GM12874 (cell line): Measurements from ENCODE around the gene VTI1A.

Experiments used
- CTCF ChIP-seq: IDR thresholded peaks from 2 replicates; pipeline ENCODE4 v1.5.1; 2011; ENCODE audit warnings: low read depth, mild to moderate bottlenecking, control low read depth, low read length, moderate library complexity; ENCODE audit not compliant: insufficient read depth

Gene VTI1A

GRCh38 chr10:112552593-112553110 lies 105.6 kb downstream of the VTI1A start:
- no peak for TF ChIP-seq CTCF

GRCh38 chr10:112553315-112553714 lies 106.3 kb downstream of the VTI1A start:
- TF ChIP-seq CTCF, result no peak

GRCh38 chr10:112554263-112554662 lies 107.2 kb downstream of the VTI1A start:
- TF ChIP-seq CTCF, result no peak

- TF ChIP-seq CTCF, result no peak
Observed at GRCh38 chr10:112557197-112557596, 110.2 kb downstream of the VTI1A start.

- TF ChIP-seq CTCF, result no peak
Observed at GRCh38 chr10:112558476-112559142, 111.6 kb downstream of the VTI1A start.

- no peak for TF ChIP-seq CTCF
Observed at GRCh38 chr10:112559349-112559748, 112.3 kb downstream of the VTI1A start.

- TF ChIP-seq CTCF, result no peak
Observed at GRCh38 chr10:112562122-112562521, 115.1 kb downstream of the VTI1A start.
